ENCODE measurements around the gene DPAGT1.

DNA sequence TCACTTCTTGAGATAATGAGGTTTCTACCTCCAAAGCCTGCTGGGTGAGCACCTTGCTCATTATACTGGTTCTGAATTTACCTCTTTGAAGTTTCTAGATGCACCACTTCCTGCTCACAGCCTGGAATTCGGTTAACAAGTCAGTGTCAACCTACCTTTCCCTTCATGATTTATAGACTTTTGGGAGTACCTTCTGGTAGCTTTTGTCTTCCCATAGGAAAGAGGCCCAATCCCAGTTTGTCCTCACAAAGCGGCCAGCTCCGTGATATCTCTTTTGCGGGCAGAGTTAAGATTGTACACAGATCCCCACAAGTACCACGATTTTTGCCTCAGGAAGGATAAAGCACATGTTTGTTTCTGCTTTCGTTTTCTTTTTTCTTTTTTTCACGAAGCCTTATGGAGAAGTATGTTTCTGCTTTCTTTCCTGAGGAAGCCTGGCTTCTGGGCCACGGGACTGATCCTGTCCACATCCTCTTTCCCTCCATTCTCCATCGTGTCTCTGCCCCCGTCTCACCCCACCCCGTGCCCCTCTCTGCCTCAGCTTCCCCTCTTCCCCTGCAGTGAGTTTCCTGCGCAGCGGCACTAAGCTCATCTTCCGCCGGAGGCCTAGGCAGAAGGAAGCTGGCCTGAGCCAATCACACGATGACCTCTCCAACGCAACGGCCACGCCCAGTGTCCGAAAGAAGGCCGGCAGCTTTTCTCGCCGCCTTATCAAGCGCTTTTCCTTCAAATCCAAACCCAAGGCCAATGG lies 14.0 kb upstream of the DPAGT1 start:
- no peak for TF ChIP-seq POLR2A (IDR thresholded peaks at IDR 0.05)
- TF ChIP-seq, protein P1, sequence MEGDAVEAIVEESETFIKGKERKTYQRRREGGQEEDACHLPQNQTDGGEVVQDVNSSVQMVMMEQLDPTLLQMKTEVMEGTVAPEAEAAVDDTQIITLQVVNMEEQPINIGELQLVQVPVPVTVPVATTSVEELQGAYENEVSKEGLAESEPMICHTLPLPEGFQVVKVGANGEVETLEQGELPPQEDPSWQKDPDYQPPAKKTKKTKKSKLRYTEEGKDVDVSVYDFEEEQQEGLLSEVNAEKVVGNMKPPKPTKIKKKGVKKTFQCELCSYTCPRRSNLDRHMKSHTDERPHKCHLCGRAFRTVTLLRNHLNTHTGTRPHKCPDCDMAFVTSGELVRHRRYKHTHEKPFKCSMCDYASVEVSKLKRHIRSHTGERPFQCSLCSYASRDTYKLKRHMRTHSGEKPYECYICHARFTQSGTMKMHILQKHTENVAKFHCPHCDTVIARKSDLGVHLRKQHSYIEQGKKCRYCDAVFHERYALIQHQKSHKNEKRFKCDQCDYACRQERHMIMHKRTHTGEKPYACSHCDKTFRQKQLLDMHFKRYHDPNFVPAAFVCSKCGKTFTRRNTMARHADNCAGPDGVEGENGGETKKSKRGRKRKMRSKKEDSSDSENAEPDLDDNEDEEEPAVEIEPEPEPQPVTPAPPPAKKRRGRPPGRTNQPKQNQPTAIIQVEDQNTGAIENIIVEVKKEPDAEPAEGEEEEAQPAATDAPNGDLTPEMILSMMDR (IDR thresholded peaks at IDR 0.05), result no peak

Data from adrenal gland (tissue), 5 donors.